Camera-type eye (tissue), 1 donor: ENCODE results near the gene RNASET2. TPM values are rescaled to one million over a fixed set of nuclear protein-coding genes. Genes with fewer than 3 reads are reported as not detected.

Source experiments
- total RNA-seq: library from RNA; depleted of rRNA; stranded (reverse); fragments of >200 nt; gene quantifications from one replicate; pipeline ENCODE4 v1.2.3, GENCODE V29; 2014

Gene RNASET2, protein sequence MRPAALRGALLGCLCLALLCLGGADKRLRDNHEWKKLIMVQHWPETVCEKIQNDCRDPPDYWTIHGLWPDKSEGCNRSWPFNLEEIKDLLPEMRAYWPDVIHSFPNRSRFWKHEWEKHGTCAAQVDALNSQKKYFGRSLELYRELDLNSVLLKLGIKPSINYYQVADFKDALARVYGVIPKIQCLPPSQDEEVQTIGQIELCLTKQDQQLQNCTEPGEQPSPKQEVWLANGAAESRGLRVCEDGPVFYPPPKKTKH
- 60.4 TPM for total RNA-seq

DNA sequence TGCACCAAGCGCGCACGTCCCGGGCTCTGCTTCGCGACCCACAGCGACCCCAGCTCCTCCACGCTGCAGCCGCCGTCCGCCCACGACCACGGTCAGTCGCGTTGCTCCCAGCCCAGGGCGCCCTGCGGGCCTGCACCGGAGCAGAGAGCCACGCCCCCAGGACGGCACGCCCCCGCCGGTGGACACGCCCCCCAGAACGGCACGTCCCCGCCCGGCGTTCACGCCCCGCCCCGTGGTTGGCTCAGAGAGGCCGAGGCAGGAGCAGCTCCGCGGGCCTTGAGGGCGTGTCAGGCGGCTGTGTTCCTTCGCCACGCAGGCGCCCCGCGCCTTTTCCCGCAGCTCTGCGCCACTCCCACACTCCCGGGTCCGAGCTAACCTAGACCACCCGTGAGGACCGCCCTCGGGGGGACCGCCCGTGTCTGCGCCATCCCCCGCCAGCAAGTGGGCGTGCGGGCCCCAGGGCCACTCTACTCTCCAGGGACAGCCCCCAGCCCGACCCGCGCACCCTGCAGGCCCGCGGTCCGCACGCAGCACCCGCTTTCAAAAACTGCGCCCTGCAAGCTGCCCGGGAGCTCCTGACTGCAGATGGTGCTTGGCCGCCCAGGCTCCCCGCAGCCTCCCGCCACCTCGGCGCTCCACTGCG lies at the start of gene RNASET2:
Gene RNASET2, minus strand, starts transcription at position 107 of the 643 bp plus-strand sequence. CDS start 368 bp downstream, outside the sequence.

DNA sequence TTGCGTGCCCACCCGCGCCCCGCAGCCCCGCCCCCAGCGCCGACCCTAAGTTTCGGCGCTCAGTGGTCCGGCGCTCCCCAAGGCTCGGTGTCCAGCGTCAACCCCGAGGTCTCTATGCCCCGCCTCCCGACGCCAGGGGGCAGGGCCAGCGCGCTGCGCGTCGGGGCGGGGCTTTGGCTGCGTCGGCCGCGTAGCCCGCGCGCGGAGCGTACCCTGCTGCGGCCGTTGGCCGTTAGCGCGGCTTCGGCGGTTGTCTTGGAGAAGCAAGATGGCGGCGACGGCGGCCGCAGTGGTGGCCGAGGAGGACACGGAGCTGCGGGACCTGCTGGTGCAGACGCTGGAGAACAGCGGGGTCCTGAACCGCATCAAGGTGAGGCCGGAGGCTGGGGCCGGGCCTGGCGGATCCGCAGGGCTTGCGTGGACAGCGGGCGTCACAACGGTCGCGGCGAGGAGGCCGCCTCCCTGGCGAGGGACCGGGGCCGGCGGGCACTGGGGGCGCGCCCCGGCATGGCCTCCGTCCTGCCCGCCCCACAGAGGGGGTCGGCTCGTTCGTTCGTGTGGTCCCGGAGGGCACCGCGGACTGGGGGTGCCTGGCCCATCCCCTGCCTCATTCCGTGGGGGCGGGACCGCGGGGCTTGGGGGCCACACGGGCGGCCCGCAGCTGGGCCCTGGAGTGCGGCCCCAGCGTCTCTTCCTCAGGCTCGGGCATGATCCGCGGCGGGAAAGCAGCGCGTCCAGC lies 43.0 kb upstream of the RNASET2 start, which contains the start of gene CEP43:
Gene CEP43, plus strand, starts transcription at position 253 of the 739 bp plus-strand sequence. Its CDS starts 16 bp downstream, at position 269.

Other genes with a start within 250 kb of the RNASET2 start
- gene CEP43, start 42.8 kb upstream of the RNASET2 start, total RNA-seq: 50.8 TPM
- not detected for gene CCR6, start 166.5 kb upstream of the RNASET2 start, total RNA-seq
- not detected for gene GPR31, start 201.4 kb upstream of the RNASET2 start, total RNA-seq